Fibroblast of gingiva (primary cell): ENCODE measurements around the gene EHMT2.
"Not testable (repeated sequence)": the region's sequence is repeated elsewhere in the genome, so short reads cannot be mapped to it uniquely, and the experiment has no call there.

Source experiments
- DNase-seq: peaks from one replicate; pipeline ENCODE4 v3.0.0-alpha.2; 2011; ENCODE audit warnings: low read depth

EHMT2 gene

DNA sequence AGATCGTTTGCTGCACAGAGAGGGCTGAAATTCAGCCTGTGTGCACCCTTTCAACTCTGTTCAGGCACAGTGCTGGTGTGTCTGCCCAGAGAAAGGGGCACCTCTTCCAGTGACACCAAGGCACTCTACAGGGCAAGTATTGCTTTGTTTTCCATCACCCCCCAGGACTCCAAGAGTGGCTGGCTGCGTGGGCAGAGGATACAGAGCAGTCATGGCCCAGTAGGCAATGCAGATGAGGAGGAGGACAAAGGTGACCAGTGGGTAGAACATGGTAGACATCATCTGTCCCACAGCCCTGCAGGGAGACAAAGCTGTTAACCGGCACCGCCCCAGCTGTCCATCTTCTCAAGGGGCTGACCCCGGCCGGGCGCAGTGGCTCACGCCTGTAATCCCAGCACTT is 28.2 kb downstream of the EHMT2 start:
- no peak for DNase-seq

DNA sequence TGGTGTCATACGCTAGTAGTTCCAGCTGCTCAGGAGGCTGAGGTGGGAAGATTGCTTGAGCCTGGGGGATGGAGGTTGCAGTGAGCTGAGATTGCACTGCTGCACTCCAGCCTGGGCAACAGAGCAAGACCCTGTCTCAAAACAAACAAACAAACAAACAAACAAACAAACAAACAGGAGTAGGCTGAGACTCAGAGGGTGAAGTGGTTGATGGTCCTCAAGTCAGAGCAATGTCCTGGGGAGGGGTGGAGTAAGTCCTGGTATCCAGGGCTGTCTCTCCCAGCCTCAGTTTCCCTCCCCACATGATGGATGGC is 28.9 kb downstream of the EHMT2 start:
- not testable (repeated sequence) for DNase-seq

DNA sequence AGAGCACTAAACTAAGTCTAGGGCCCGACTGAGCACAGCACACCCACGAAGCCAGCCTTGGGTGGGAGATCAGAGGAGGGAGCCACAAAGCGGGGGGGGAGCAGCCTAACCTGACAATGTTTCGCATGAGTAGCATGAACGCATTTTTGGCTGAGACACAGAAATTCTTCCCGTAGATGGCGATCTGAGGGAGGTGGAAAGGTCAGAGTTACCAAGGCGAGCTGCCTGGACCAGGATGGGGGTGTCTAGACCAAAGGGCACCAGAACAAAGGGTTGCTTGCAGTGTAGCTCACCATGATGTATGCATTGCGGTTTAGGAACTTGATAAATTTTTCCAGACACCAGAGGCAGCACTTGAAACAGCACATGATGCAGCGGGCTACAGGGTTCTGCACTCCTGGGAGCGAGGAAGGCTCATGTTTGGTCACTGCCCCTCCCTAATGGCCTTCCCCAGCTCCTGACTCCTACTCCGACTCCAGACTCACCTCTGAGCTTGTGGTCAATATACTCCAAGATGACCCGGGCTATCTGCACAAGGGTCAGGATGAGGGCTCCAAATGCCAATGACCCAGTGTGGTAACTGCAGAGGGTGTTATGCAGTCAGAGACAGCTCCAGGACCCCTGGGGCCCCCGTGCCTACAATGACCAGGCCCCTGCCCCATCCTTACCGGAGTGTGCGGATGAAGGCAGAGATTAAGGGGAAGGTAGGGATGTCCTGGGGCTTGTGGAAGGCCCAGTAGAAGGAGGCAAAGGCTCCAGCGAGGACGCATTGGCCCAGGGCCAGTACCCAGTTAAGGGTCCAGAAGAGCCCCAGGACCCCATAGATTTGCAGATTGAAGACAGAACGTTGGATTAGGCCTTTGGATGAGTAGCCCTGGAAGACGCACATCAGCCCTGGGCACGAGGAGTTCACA is 32.0 kb downstream of the EHMT2 start:
- no peak for DNase-seq

DNA sequence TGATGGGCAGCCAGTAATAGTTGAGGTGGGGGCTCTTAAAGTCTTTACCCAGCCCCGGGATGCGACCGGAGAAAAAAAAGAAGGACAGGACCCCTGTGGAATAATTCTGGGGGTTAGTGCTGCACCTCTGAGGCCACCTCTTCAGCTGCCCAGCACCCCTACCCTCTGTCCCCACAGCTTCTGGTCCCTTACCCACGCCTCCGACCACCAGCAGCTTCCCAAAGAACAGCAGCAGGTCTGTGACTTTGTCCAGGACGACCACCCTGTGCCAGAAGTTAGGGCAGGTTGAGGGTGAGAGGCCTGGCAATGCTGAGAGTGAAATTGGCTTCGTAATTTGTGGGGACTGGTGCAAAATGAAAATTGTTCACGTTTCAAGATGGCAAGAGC is 32.7 kb downstream of the EHMT2 start:
- DNase-seq: no peak

DNA sequence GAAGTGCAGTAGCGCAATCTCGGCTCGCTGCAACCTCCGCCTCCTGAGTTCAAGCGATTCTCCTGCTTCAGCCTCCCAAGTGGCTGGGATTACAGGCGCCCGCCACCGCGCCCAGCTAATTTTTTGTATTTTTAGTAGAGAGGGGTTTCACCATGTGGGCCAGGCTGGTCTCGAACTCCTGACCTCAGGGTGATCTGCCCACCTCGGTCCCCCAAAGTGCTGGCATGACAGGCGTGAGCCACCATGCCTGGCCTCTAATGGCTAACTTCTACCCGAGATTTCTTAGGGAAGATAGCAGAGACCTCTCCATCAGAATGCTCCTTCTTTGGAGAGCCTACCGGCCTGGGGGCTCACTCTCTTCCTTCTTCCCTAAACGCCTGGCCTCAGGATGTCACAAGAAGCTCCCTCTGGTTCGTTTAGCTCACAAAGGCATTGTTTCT is 33.4 kb downstream of the EHMT2 start:
- not testable (repeated sequence) for DNase-seq

GRCh38 chr6:31862344-31863235 is 34.9 kb downstream of the EHMT2 start, which contains the start of gene NEU1:
Gene NEU1 (minus strand): TSS chr6:31862821. CDS start chr6:31862776, 45 bp downstream.
- peak; percentile 100 for DNase-seq

- DNase-seq: no peak
Observed at GRCh38 chr6:31861919-31862343, 35.6 kb downstream of the EHMT2 start.

GRCh38 chr6:31861150-31861549 is 36.3 kb downstream of the EHMT2 start:
- DNase-seq: no peak

DNA sequence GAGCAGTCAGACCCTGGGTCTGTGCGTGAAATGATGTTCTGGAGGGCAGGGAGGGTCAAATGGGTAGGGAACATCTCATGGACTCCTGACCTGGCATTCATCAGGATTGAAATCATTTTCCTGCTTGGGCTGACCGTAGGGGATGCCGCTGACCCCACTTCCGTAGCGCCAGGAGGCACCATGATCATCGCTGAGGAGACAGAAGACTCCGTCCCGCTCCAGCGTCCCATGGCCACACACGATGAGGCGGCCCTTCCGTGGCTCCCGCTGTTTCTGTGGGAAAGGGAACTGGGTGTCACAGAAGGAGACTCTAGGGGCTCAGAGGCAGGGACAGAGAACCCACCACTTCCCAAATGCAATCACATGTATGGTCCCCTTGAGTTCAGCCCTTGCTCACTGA is 37.1 kb downstream of the EHMT2 start:
- DNase-seq: no peak

DNA sequence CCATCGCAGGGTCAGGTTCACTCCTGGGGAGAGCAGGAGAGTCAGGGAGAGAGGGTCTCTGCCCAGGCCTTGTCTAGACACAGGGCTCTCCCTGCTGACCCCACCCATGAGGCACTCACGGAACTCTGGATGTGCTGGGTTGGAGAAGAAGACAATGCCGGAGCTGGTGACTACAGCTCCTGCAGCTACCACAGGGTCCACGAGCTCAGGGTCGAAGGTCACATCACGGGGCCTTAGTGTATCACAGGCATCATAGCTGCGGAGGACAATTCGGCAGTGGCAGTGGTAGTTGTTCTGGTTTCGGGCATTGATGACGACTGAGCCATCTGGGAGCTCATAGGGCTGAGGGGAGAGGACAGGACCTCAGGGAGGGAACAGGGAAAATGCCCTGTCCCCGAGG is 37.6 kb downstream of the EHMT2 start:
- no peak for DNase-seq

- DNase-seq: no peak
Observed at GRCh38 chr6:31858707-31859106, 38.8 kb downstream of the EHMT2 start.

DNA sequence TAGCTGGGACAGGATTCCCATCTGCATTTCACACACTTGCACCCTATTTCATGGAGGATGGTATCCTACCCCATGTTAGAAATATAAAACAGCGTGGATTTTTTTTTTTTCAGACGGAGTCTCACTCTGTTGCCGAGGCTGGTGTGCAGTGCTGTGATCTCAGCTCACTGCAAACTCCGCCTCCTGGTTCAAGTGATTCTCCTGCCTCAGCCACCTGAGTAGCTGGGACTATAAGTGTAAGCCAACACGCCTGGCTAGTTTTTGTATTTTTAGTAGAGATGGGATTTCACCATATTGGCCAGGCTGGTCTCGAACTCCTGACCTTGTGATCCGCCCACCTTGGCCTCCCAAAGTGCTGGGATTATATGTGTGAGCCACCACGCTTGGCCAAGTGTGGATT is 39.7 kb downstream of the EHMT2 start:
- not testable (repeated sequence) for DNase-seq

- not testable (repeated sequence) for DNase-seq
Observed at GRCh38 chr6:31851980-31852718, 45.3 kb downstream of the EHMT2 start.

DNA sequence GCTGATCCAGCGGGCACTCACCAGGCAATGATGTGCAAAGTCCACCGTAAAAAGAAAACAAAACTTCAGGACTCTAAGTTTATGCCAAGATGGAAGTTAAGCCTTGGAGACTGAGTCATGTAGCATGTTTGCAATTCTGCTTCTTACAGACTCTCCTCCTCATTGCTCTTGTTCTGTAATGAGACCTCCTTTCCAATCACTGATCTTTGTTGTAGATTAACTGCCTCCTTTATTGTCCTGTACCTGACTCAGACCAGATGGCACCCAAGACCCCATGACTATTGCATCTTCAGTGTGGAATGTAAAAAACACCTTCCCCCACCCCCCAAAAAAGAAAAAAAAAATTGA is 46.0 kb downstream of the EHMT2 start:
- DNase-seq: no peak

GRCh38 chr6:31850765-31851484 is 46.6 kb downstream of the EHMT2 start:
- no peak for DNase-seq

- no peak for DNase-seq
Observed at GRCh38 chr6:31847276-31847978, 50.1 kb downstream of the EHMT2 start.

- no peak for DNase-seq
Observed at GRCh38 chr6:31844507-31844906, 53.0 kb downstream of the EHMT2 start.

- DNase-seq: no peak
Observed at GRCh38 chr6:31842053-31842452, 55.4 kb downstream of the EHMT2 start.

- DNase-seq: not testable (repeated sequence)
Observed at GRCh38 chr6:31839779-31840126, 57.7 kb downstream of the EHMT2 start.

DNA sequence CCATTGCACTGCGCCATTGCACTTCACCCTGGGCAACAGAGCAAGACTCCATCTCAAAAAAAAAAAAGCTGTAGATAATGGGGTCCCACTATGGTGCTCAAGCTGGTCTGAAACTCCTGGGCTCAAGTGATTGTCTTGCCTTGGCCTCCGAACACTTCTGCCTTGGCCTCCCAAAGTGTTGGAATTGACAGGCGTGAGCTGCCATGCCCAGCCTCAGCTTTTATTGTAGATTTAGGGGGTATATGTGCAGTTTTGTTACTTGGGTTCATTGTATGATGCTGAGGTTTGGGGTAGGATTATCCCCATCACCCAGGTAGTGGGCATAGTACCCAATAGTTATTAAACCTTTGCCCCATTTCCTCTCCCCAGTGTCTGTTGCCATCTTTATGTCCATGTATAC is 58.5 kb downstream of the EHMT2 start:
- no peak for DNase-seq

GRCh38 chr6:31838114-31838553 is 59.4 kb downstream of the EHMT2 start:
- DNase-seq: not testable (repeated sequence)
